A673 (cell line): ENCODE data around the gene HLA-A. TPM values are rescaled to one million over a fixed set of nuclear protein-coding genes. Genes with fewer than 3 reads are reported as not detected.

Experiments used
- BruUV-seq: library from RNA; stranded (reverse); fragments of 400-500 nt; replicated peaks from 2 replicates; lab custom pipeline; 2021; lab: Mats Ljungman, UMichigan
- CTCF ChIA-PET: fragments of 300-600 bp; sonication (Branson Sonifier 250); formaldehyde crosslinking; loops from one replicate; lab custom pipeline; 2022; ENCODE audit warnings: antibody characterized with exemption; lab: Charles Lee
- POLR2A ChIA-PET: fragments of 300-600 bp; sonication (Branson Sonifier 250); formaldehyde crosslinking; loops from one replicate; lab custom pipeline; 2022; ENCODE audit warnings: antibody characterized with exemption; ENCODE audit not compliant: low non-redundant PET; lab: Charles Lee
- DNase-seq: peaks from one replicate; pipeline ENCODE4 v3.0.0-alpha.2; 2015; ENCODE audit warnings: low spot score
- H3K27ac ChIP-seq: fragments of 200-600 bp; sonication (generic); 2 replicates; pipeline ENCODE4 v1.5.1; 2016; ENCODE audit warnings: mixed run types, low read depth, mild to moderate bottlenecking, mixed read lengths, antibody characterized with exemption, low read length; ENCODE audit not compliant: poor library complexity, severe bottlenecking
- H3K27me3 ChIP-seq: fragments of 200-600 bp; sonication (generic); replicated peaks from 2 replicates; pipeline ENCODE4 v1.6.1; 2017; ENCODE audit warnings: mixed run types, low read depth, mild to moderate bottlenecking, mixed read lengths, antibody characterized with exemption, low read length; ENCODE audit not compliant: insufficient read depth, poor library complexity
- H3K36me3 ChIP-seq: fragments of 200-600 bp; sonication (generic); 2 replicates; pipeline ENCODE4 v1.6.1; 2016; ENCODE audit warnings: mixed run types, mild to moderate bottlenecking, mixed read lengths, antibody characterized with exemption, low read length; ENCODE audit not compliant: insufficient read depth, poor library complexity, severe bottlenecking
- H3K4me1 ChIP-seq: fragments of 200-600 bp; sonication (generic); 2 replicates; pipeline ENCODE4 v1.6.1; 2017; ENCODE audit warnings: mixed run types, mild to moderate bottlenecking, mixed read lengths, antibody characterized with exemption, low read length; ENCODE audit not compliant: insufficient read depth, poor library complexity, severe bottlenecking
- H3K4me3 ChIP-seq: fragments of 200-600 bp; sonication (generic); 2 replicates; pipeline ENCODE4 v1.5.1; 2016; ENCODE audit warnings: low read depth, mixed run types, mild to moderate bottlenecking, mixed read lengths, low read length; ENCODE audit not compliant: poor library complexity, severe bottlenecking
- H3K9me3 ChIP-seq: fragments of 200-600 bp; sonication (generic); 2 replicates; pipeline ENCODE4 v1.6.1; 2016; ENCODE audit warnings: mixed run types, low read depth, mild to moderate bottlenecking, mixed read lengths, antibody characterized with exemption, low read length; ENCODE audit not compliant: poor library complexity, severe bottlenecking
- EZH2 ChIP-seq: fragments of 200-600 bp; sonication (generic); IDR thresholded peaks from 2 replicates; pipeline ENCODE4 v1.6.1; 2017; ENCODE audit warnings: borderline replicate concordance, low read depth, mild to moderate bottlenecking, mixed read lengths, antibody characterized with exemption, low read length; ENCODE audit not compliant: poor library complexity, severe bottlenecking
- intact Hi-C: fragments of 100-400 bp; cut with micrococcal nuclease; formaldehyde crosslinking; loops from one replicate; pipeline ENCODE4 v1.10.0; 2022; ENCODE audit not compliant: unreplicated experiment
- total RNA-seq: library from RNA; stranded (reverse); gene quantifications from 2 replicates; pipeline ENCODE4 v1.2.3, GENCODE V29; 2021
- TF ChIP-seq, protein P1 (sequence below): fragments of 300-800, 200-600 bp; sonication (generic); conservative IDR thresholded peaks from 2 replicates; pipeline ENCODE4 v1.5.1; 2017; ENCODE audit warnings: low read depth, mild to moderate bottlenecking, antibody characterized with exemption, low read length, moderate library complexity, mixed read lengths

Gene HLA-A
- total RNA-seq, 1 experiment from 2014 or later, result 190 TPM

DNA sequence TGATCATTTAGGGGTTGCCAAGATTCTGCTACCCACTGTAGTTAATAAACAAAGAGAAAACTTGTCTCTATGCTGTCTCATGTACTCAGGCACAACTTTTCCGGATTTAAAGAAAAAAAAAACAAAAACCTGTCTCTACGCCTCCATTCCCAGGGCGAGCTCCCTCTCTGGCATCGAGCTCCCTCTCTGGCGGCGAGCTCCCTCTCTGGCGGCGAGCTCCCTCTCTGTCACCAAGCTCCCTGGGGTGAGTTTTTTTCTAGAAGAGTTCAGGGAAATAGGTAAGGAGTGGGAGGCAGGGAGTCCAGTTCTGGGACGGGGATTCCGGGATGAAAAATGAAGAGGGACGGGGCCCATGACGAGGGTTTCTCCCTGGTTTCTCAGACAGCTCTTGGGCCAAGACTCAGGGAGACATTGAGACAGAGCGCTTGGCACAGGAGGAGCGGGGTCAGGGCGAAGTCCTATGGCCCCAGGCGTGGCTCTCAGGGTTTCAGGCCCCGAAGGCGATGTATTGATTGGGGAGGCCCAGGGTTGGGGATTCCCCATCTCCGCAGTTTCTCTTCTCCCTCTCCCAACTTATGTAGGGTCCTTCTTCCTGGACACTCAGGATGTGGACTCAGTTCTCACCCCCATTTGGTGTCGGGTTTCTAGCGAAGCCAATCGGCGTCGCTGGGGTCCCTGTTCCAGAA is 16.5 kb upstream of the HLA-A start:
- Histone ChIP-seq H3K27me3 (no peaks in the 10 kb centered on the region), H3K4me1 (no peaks in the 10 kb centered on the region), H3K27ac (peak overlapping the region; percentile 73), H3K4me3 (peak overlapping the region; percentile 58), H3K36me3 (no peaks in the 10 kb centered on the region), H3K9me3 (no peaks in the 10 kb centered on the region)
- no peak for DNase-seq
- intact Hi-C loops, result no loop called here
- ChIA-PET POLR2A (no interaction called here), CTCF (no interaction called here)
- no TSS peak for BruUV-seq
- TF ChIP-seq EZH2, result no peak
- TF ChIP-seq, protein P1, sequence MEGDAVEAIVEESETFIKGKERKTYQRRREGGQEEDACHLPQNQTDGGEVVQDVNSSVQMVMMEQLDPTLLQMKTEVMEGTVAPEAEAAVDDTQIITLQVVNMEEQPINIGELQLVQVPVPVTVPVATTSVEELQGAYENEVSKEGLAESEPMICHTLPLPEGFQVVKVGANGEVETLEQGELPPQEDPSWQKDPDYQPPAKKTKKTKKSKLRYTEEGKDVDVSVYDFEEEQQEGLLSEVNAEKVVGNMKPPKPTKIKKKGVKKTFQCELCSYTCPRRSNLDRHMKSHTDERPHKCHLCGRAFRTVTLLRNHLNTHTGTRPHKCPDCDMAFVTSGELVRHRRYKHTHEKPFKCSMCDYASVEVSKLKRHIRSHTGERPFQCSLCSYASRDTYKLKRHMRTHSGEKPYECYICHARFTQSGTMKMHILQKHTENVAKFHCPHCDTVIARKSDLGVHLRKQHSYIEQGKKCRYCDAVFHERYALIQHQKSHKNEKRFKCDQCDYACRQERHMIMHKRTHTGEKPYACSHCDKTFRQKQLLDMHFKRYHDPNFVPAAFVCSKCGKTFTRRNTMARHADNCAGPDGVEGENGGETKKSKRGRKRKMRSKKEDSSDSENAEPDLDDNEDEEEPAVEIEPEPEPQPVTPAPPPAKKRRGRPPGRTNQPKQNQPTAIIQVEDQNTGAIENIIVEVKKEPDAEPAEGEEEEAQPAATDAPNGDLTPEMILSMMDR, result no peak

DNA sequence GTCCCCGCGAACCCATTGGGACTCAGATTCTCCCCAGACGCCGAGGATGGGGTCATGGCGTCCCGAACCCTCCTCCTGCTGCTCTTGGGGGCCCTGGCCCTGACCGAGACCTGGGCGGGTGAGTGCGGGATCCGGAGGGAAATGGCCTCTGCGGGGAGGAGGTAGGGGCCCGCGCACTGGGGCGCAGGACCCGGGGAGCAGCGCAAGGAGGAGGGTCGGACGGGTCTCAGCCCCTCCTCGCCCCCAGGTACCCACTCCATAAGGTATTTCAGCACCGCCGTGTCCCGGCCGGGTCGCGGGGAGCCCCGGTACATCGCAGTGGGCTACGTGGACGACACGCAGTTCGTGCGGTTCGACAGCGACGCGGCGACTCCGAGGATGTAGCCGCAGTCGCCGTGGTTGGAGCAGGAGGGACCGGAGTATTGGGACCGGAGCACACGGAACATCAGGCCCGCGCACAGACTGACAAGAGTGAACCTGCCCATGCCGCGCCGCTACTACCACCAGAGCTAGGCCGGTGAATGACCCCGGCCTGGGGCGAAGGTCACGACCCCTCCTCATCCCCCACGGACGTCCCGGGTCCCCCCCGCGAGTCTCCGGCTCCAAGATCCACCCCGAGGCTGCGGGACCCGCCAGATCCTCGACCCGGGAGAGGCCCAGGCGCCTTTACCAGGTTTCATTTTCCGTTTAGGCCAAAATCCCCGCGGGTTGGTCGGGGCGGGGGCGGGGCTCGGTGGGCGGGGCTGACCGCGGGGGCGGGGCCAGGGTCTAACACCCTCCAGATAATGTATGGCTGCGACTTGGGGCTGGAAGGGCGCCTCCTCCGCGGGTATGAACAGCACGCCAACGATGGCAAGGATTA is 15.7 kb upstream of the HLA-A start:
- BruUV-seq, result no TSS peak

DNA sequence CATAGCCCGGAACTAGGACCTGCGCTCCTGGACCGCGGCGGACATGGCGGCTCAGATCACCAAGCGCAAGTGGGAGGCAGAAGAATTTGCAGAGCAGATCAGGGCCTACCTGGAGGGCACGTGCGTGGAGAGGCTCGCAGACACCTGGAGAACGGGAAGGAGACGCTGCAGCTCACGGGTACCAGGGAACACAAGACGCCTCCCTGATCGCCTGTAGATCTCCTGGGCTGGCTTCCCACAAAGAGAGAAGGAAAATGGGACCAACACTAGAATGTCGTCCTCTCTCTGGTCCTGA is 15.1 kb upstream of the HLA-A start:
- POLR2A ChIA-PET, result no interaction called here
- no peaks in the 10 kb centered on the region for H3K27me3 ChIP-seq
- DNase-seq, result no peak
- no peak overlapping the region for H3K27ac ChIP-seq
- no peaks in the 10 kb centered on the region for H3K36me3 ChIP-seq
- no TSS peak for BruUV-seq
- no peak for TF ChIP-seq EZH2
- TF ChIP-seq, protein P1, result no peak
- CTCF ChIA-PET, result no interaction called here
- no peaks in the 10 kb centered on the region for H3K9me3 ChIP-seq
- intact Hi-C loops, result no loop called here
- H3K4me1 ChIP-seq, result no peaks in the 10 kb centered on the region
- peak overlapping the region; percentile 58 for H3K4me3 ChIP-seq

More for the DNA sequence above, 15.7 kb upstream of the HLA-A start:
- ChIA-PET POLR2A (no interaction called here), CTCF (no interaction called here)
- Histone ChIP-seq H3K27ac (peak overlapping the region; percentile 73), H3K36me3 (no peaks in the 10 kb centered on the region), H3K27me3 (no peaks in the 10 kb centered on the region), H3K9me3 (no peaks in the 10 kb centered on the region), H3K4me3 (peak overlapping the region; percentile 58), H3K4me1 (no peaks in the 10 kb centered on the region)
- intact Hi-C loops, result no loop called here
- no peak for TF ChIP-seq EZH2
- TF ChIP-seq, protein P1, result no peak
- DNase-seq, result peak; percentile 76
